IMR-90 (cell line): ENCODE results near the gene PTPN7. TPM values are rescaled to one million over a fixed set of nuclear protein-coding genes. Genes with fewer than 3 reads are reported as not detected.

Source experiments
- ATAC-seq: fragments of 200-7000 bp; cut with Tn5 transposase; 2 replicates; pipeline ENCODE4 v1.9.1; 2020; ENCODE audit warnings: low read depth, mild to moderate bottlenecking, moderate library complexity
- BruUV-seq: library from RNA; stranded (reverse); fragments of 400-500 nt; replicated peaks from 2 replicates; lab custom pipeline; 2021; lab: Mats Ljungman, UMichigan
- CTCF ChIA-PET: fragments of 300-600 bp; formaldehyde crosslinking; extraction: SDS; loops from one replicate; lab custom pipeline; 2021; ENCODE audit warnings: antibody characterized with exemption; lab: Yijun Ruan, JAX
- POLR2A ChIA-PET: fragments of 300-600 bp; sonication (Branson Sonifier 250); formaldehyde crosslinking; loops from one replicate; lab custom pipeline; 2022; ENCODE audit warnings: antibody characterized with exemption; ENCODE audit not compliant: unreplicated experiment; lab: Charles Lee
- DNase-seq: peaks from one replicate; pipeline ENCODE4 v3.0.0; 2013
- H2AFZ ChIP-seq: replicated peaks from 2 replicates; pipeline ENCODE3; 2013; ENCODE audit warnings: low read length, mild to moderate bottlenecking; ENCODE audit not compliant: poor library complexity
- H2AK5ac ChIP-seq: 2 replicates; pipeline ENCODE4 v1.6.1; 2013; ENCODE audit warnings: low read depth, low read length, inconsistent platforms
- H2AK9ac ChIP-seq: replicated peaks from 2 replicates; pipeline ENCODE3; 2013; ENCODE audit warnings: mild to moderate bottlenecking, low read depth, low read length, moderate library complexity; ENCODE audit not compliant: poor library complexity
- H2BK120ac ChIP-seq: 2 replicates; pipeline ENCODE4 v1.6.1; 2013; ENCODE audit warnings: low read depth, low read length, inconsistent platforms
- H2BK15ac ChIP-seq: 3 replicates; pipeline ENCODE4 v1.6.1; 2013; ENCODE audit warnings: low read depth, low read length, inconsistent platforms
- H2BK20ac ChIP-seq: 2 replicates; pipeline ENCODE4 v1.6.1; 2013; ENCODE audit warnings: low read depth, mild to moderate bottlenecking, inconsistent platforms, low read length, moderate library complexity
- H2BK5ac ChIP-seq: 2 replicates; pipeline ENCODE4 v1.6.1; 2013; ENCODE audit warnings: mild to moderate bottlenecking, low read depth, low read length, inconsistent platforms; ENCODE audit not compliant: poor library complexity, severe bottlenecking
- H3K14ac ChIP-seq: replicated peaks from 2 replicates; pipeline ENCODE4 v1.6.1; 2013; ENCODE audit warnings: low read depth, low read length, inconsistent platforms
- H3K18ac ChIP-seq: 2 replicates; pipeline ENCODE4 v1.6.1; 2013; ENCODE audit warnings: low read depth, low read length, control low read depth
- H3K23ac ChIP-seq: 2 replicates; pipeline ENCODE4 v1.6.1; 2013; ENCODE audit warnings: low read depth, low read length, inconsistent platforms
- H3K27ac ChIP-seq: 2 replicates; pipeline ENCODE4 v1.5.1; 2013; ENCODE audit warnings: mild to moderate bottlenecking, control low read depth, low read length; ENCODE audit not compliant: insufficient read depth
- H3K27me3 ChIP-seq: 2 replicates; pipeline ENCODE4 v1.6.1; 2013; ENCODE audit warnings: low read length; ENCODE audit not compliant: control insufficient read depth, insufficient read depth
- H3K36me3 ChIP-seq: 2 replicates; pipeline ENCODE4 v1.6.1; 2013; ENCODE audit warnings: low read length, mixed read lengths; ENCODE audit not compliant: control insufficient read depth, insufficient read depth
- H3K4ac ChIP-seq: 2 replicates; pipeline ENCODE4 v1.6.1; 2013; ENCODE audit warnings: low read depth, low read length, inconsistent platforms
- H3K4me1 ChIP-seq: 2 replicates; pipeline ENCODE4 v1.6.1; 2013; ENCODE audit warnings: low read length, mixed read lengths; ENCODE audit not compliant: control insufficient read depth, insufficient read depth
- H3K4me2 ChIP-seq: 2 replicates; pipeline ENCODE4 v1.6.1; 2013; ENCODE audit warnings: low read depth, mild to moderate bottlenecking, control low read depth, low read length, moderate library complexity
- H3K4me3 ChIP-seq: 2 replicates; pipeline ENCODE4 v1.5.1; 2013; ENCODE audit warnings: low read depth, mild to moderate bottlenecking, control low read depth, low read length, moderate library complexity; ENCODE audit not compliant: insufficient read depth
- H3K56ac ChIP-seq: 2 replicates; pipeline ENCODE4 v1.6.1; 2013; ENCODE audit warnings: low read length, inconsistent platforms; ENCODE audit not compliant: insufficient read depth; ENCODE audit errors: extremely low read depth
- H3K79me1 ChIP-seq, 2 experiments: 2 replicates each; pipeline ENCODE4 v1.6.1; 2013; ENCODE audit warnings: low read length in 2 of 2, inconsistent platforms in 1 of 2, low read depth in 1 of 2
- H3K9ac ChIP-seq: 2 replicates; pipeline ENCODE4 v1.6.1; 2013; ENCODE audit warnings: low read depth, low read length, control low read depth
- H3K9me1 ChIP-seq: 2 replicates; pipeline ENCODE4 v1.6.1; 2013; ENCODE audit warnings: low read length, inconsistent platforms; ENCODE audit not compliant: insufficient read depth
- H3K9me3 ChIP-seq: 2 replicates; pipeline ENCODE4 v1.6.1; 2013; ENCODE audit warnings: low read length; ENCODE audit not compliant: control insufficient read depth, insufficient read depth
- H4K20me1 ChIP-seq: 2 replicates; pipeline ENCODE4 v1.6.1; 2013; ENCODE audit warnings: low read length, inconsistent platforms; ENCODE audit not compliant: insufficient read depth
- H4K5ac ChIP-seq: 2 replicates; pipeline ENCODE4 v1.6.1; 2013; ENCODE audit warnings: mild to moderate bottlenecking, low read depth, low read length, control low read depth
- H4K8ac ChIP-seq, 2 experiments: 2 replicates each; pipeline ENCODE4 v1.6.1; 2013; ENCODE audit warnings: low read depth in 2 of 2, low read length in 2 of 2, control low read depth in 1 of 2, inconsistent platforms in 1 of 2
- H4K91ac ChIP-seq: 2 replicates; pipeline ENCODE4 v1.6.1; 2013; ENCODE audit warnings: low read depth, low read length, inconsistent platforms; ENCODE audit not compliant: insufficient read depth
- CEBPB ChIP-seq: IDR thresholded peaks from 2 replicates; pipeline ENCODE4 v1.6.1; 2012; ENCODE audit warnings: low read depth, low read length, improper control_type of control experiment
- CHD1 ChIP-seq: IDR thresholded peaks from 2 replicates; pipeline ENCODE4 v1.6.1; 2012; ENCODE audit warnings: low read depth, low read length, improper control_type of control experiment
- CTCF ChIP-seq: conservative IDR thresholded peaks from 2 replicates; pipeline ENCODE4 v1.5.1; 2012; ENCODE audit warnings: mild to moderate bottlenecking, low read depth, low read length, improper control_type of control experiment
- ELK1 ChIP-seq: fragments of 150-350 bp; IDR thresholded peaks from 2 replicates; pipeline ENCODE4 v1.6.1; 2016; ENCODE audit warnings: low read depth, mild to moderate bottlenecking, low read length, moderate library complexity, borderline replicate concordance
- FOS ChIP-seq: fragments of 150-350 bp; IDR thresholded peaks from 2 replicates; pipeline ENCODE4 v1.6.1; 2016; ENCODE audit warnings: low read depth, low read length
- MAZ ChIP-seq: IDR thresholded peaks from 2 replicates; pipeline ENCODE4 v1.6.1; 2012; ENCODE audit warnings: low read depth, mild to moderate bottlenecking, low read length, improper control_type of control experiment, moderate library complexity, borderline replicate concordance
- POLR2A ChIP-seq: IDR thresholded peaks from 2 replicates; pipeline ENCODE4 v1.6.1; 2012; ENCODE audit warnings: mild to moderate bottlenecking, low read depth, low read length
- RFX5 ChIP-seq: IDR thresholded peaks from 2 replicates; pipeline ENCODE4 v1.8.0; 2012; ENCODE audit warnings: low read depth, mild to moderate bottlenecking, low read length, moderate library complexity
- USF2 ChIP-seq: fragments of 150-350 bp; IDR thresholded peaks from 2 replicates; pipeline ENCODE4 v1.6.1; 2017; ENCODE audit warnings: mild to moderate bottlenecking, antibody characterized with exemption, low read length, low read depth
- WGBS, 2 experiments: methylation state at CpG; one replicate each; pipeline versions ENCODE4 v1.1.5 to v1.1.7; 2013; ENCODE audit warnings: missing lambda C conversion rate in 2 of 2; ENCODE audit not compliant: insufficient read length in 1 of 2; ENCODE audit errors: extremely low coverage in 2 of 2; 5-methylcytosine and 5-hydroxymethylcytosine counted together
- dilution Hi-C: fragments of 300-500 bp; cut with HindIII; formaldehyde crosslinking; loops from one replicate; pipeline ENCODE4 v1.14.3; 2018; ENCODE audit warnings: low sequenced_read_pairs; ENCODE audit not compliant: unreplicated experiment
- in situ Hi-C: fragments of 300-500 bp; cut with MboI; formaldehyde crosslinking; loops from 3 replicates; pipeline ENCODE4 v1.14.3; 2019; ENCODE audit warnings: low sequenced_read_pairs, inconsistent platforms, mixed read lengths
- intact Hi-C: fragments of 100-400 bp; cut with micrococcal nuclease; formaldehyde crosslinking; loops from 2 replicates; pipeline ENCODE4 v1.10.0; 2022
- polyA plus RNA-seq, 3 experiments: library from polyadenylated mRNA; depleted of rRNA; stranded (reverse); fragments of >200 nt; gene quantifications; 2 replicates each; pipeline ENCODE4 v1.2.3, GENCODE V29; 2012; ENCODE audit warnings: low replicate concordance in 1 of 3
- total RNA-seq: library from RNA; depleted of rRNA; stranded (reverse); fragments of >200 nt; gene quantifications from 2 replicates; pipeline ENCODE4 v1.2.3, GENCODE V29; 2012

The PTPN7 gene
- total and polyA plus RNA-seq, 2 of the 4 experiments (the other 2 are of a cell fraction): 0.05 TPM; not detected in 1

GRCh38 chr1:202150187-202150586 is 10.2 kb downstream of the PTPN7 start:
- H4K5ac ChIP-seq: no peak overlapping the region
- no peak overlapping the region for H2BK5ac ChIP-seq
- no peak overlapping the region for H3K4ac ChIP-seq

More at GRCh38 chr1:202150187-202150586, 10.2 kb downstream of the PTPN7 start:
- H3K4me3 ChIP-seq: no peak overlapping the region
- intact Hi-C loops (no loop called here), dilution Hi-C loops (no loop called here), in situ Hi-C loops (no loop called here)
- no peaks in the 10 kb centered on the region for H3K36me3 ChIP-seq
- H2BK120ac ChIP-seq: no peak overlapping the region
- H2AK9ac ChIP-seq: no peak overlapping the region
- no peak for DNase-seq
- no TSS peak for BruUV-seq
- TF ChIP-seq USF2 (no peak), CHD1 (no peak), POLR2A (no peak), RFX5 (no peak), ELK1 (no peak), CEBPB (no peak), FOS (no peak), MAZ (no peak), CTCF (no peak)
- no peak overlapping the region for H2BK15ac ChIP-seq
- peaks cover 0 to 2% of the 10 kb centered on the region in 2 experiments; a peak in 1 of 4 replicates for H3K79me1 ChIP-seq
- H4K8ac ChIP-seq: no peak overlapping the region
- ChIA-PET POLR2A (no interaction called here), CTCF (no interaction called here)
- H3K14ac ChIP-seq: no peak overlapping the region
- no peak overlapping the region for H2AFZ ChIP-seq
- no peaks in the 10 kb centered on the region for H3K9me1 ChIP-seq
- H3K18ac ChIP-seq: no peak overlapping the region
- H3K27me3 ChIP-seq: peaks cover 18% of the 10 kb centered on the region
- no peaks in the 10 kb centered on the region for H4K20me1 ChIP-seq
- H3K4me2 ChIP-seq: no peak overlapping the region
- no peak overlapping the region for H4K91ac ChIP-seq
- no peak overlapping the region for H3K27ac ChIP-seq
- H2AK5ac ChIP-seq: no peak overlapping the region
- peaks cover 1% of the 10 kb centered on the region; the same call in 1 of the 2 replicates for H3K4me1 ChIP-seq
- no CpG with 5 or more reads among the region's 9 CpGs for WGBS, 2 experiments
- no peak overlapping the region for H3K56ac ChIP-seq
- no peaks in the 10 kb centered on the region for H3K9me3 ChIP-seq
- no peak overlapping the region for H3K23ac ChIP-seq
- no peak overlapping the region for H2BK20ac ChIP-seq
- no peak overlapping the region for H3K9ac ChIP-seq
- no peak for ATAC-seq
